ENCODE data around the gene AVPR2.

Gene AVPR2

GRCh38 chrX:153889123-153889522, 15.3 kb upstream of the AVPR2 start:
- peaks cover 69% of the 10 kb centered on the region for H3K9me3 Mint-ChIP-seq
- no peak overlapping the region for H3K27ac Mint-ChIP-seq

GRCh38 chrX:153897899-153898298, 6.6 kb upstream of the AVPR2 start:
- peaks cover 8% of the 10 kb centered on the region for H3K27me3 Mint-ChIP-seq (ENCODE audit: low read depth, poor library complexity)
- no peak overlapping the region for H3K4me3 Mint-ChIP-seq
- H3K4me1 Mint-ChIP-seq = peaks cover 35% of the 10 kb centered on the region
- H3K36me3 Mint-ChIP-seq (ENCODE audit: low read depth) = peaks cover 5% of the 10 kb centered on the region
- H3K9me3 Mint-ChIP-seq = peaks cover 78% of the 10 kb centered on the region
- DNase-seq = no peak
- no peak for TF ChIP-seq CTCF (IDR thresholded peaks at IDR 0.05)
- no peak overlapping the region for H3K27ac Mint-ChIP-seq

More at GRCh38 chrX:153889123-153889522, 15.3 kb upstream of the AVPR2 start:
- TF ChIP-seq CTCF (IDR thresholded peaks at IDR 0.05) = no peak
- no peaks in the 10 kb centered on the region for H3K36me3 Mint-ChIP-seq (ENCODE audit: low read depth)
- DNase-seq = no peak
- no peak overlapping the region for H3K4me3 Mint-ChIP-seq
- H3K27me3 Mint-ChIP-seq (ENCODE audit: low read depth, poor library complexity) = peaks cover 24% of the 10 kb centered on the region
- H3K4me1 Mint-ChIP-seq = peaks cover 45% of the 10 kb centered on the region

GRCh38 chrX:153900831-153901752, 3.4 kb upstream of the AVPR2 start:
- Mint-ChIP-seq H3K36me3 (ENCODE audit: low read depth) (peaks cover 5% of the 10 kb centered on the region), H3K4me1 (peaks cover 34% of the 10 kb centered on the region), H3K4me3 (peak overlapping the region; percentile 60), H3K27ac (no peak overlapping the region), H3K9me3 (peaks cover 72% of the 10 kb centered on the region), H3K27me3 (ENCODE audit: low read depth, poor library complexity) (peaks cover 8% of the 10 kb centered on the region)
- no peak for TF ChIP-seq CTCF (IDR thresholded peaks at IDR 0.05)
- no peak for DNase-seq

- H3K9me3 Mint-ChIP-seq = peaks cover 66% of the 10 kb centered on the region
- no peak for DNase-seq
- no peak overlapping the region for H3K27ac Mint-ChIP-seq
- H3K4me3 Mint-ChIP-seq = peak overlapping the region; percentile 24
- H3K4me1 Mint-ChIP-seq = peaks cover 34% of the 10 kb centered on the region
- TF ChIP-seq CTCF (IDR thresholded peaks at IDR 0.05) = no peak
- peaks cover 4% of the 10 kb centered on the region for H3K27me3 Mint-ChIP-seq (ENCODE audit: low read depth, poor library complexity)
- H3K36me3 Mint-ChIP-seq (ENCODE audit: low read depth) = peaks cover 5% of the 10 kb centered on the region
Observed at GRCh38 chrX:153901753-153902140, 2.7 kb upstream of the AVPR2 start.

- DNase-seq = no peak
- H3K36me3 Mint-ChIP-seq (ENCODE audit: low read depth) = peaks cover 5% of the 10 kb centered on the region
- H3K9me3 Mint-ChIP-seq = peaks cover 64% of the 10 kb centered on the region
- H3K4me3 Mint-ChIP-seq = no peak overlapping the region
- peaks cover 34% of the 10 kb centered on the region for H3K4me1 Mint-ChIP-seq
- H3K27ac Mint-ChIP-seq = no peak overlapping the region
- TF ChIP-seq CTCF (IDR thresholded peaks at IDR 0.05) = no peak
- peaks cover 4% of the 10 kb centered on the region for H3K27me3 Mint-ChIP-seq (ENCODE audit: low read depth, poor library complexity)
Observed at GRCh38 chrX:153902385-153902784, 2.1 kb upstream of the AVPR2 start.

Measured in nephron progenitor cell (in vitro differentiated cells).